Duodenal mucosa (tissue), 2 donors: Measurements from ENCODE around the gene CPTP.

ENCODE experiments used
- H3K27ac ChIP-seq: one replicate; pipeline ENCODE4 v1.7.0; 2013; ENCODE audit warnings: low read depth, low read length
- H3K27me3 ChIP-seq, 2 donors: one replicate each; pipeline ENCODE4 v1.7.0; 2013; ENCODE audit warnings: low read length in 2 of 2, control low read depth in 1 of 2; ENCODE audit not compliant: insufficient read depth in 2 of 2, control insufficient read depth in 1 of 2
- H3K36me3 ChIP-seq, 2 donors: one replicate each; pipeline ENCODE4 v1.7.0; 2013; ENCODE audit warnings: low read length in 2 of 2, control low read depth in 1 of 2; ENCODE audit not compliant: insufficient read depth in 2 of 2, control insufficient read depth in 1 of 2
- H3K4me1 ChIP-seq, 2 donors: one replicate each; pipeline ENCODE4 v1.7.0; 2013; ENCODE audit warnings: low read length in 2 of 2, control low read depth in 1 of 2; ENCODE audit not compliant: insufficient read depth in 2 of 2, control insufficient read depth in 1 of 2
- H3K4me3 ChIP-seq, 2 donors: one replicate each; pipeline ENCODE4 v1.7.0; 2013; ENCODE audit warnings: low read length in 2 of 2, low read depth in 1 of 2
- H3K9ac ChIP-seq, 2 donors: one replicate each; pipeline ENCODE4 v1.7.0; 2013; ENCODE audit warnings: low read length in 2 of 2, low read depth in 1 of 2
- H3K9me3 ChIP-seq, 2 donors: one replicate each; pipeline ENCODE4 v1.7.0; 2013; ENCODE audit warnings: low read length in 2 of 2, control low read depth in 1 of 2; ENCODE audit not compliant: control insufficient read depth in 1 of 2

The CPTP gene

GRCh38 chr1:1374589-1374928, 50.0 kb downstream of the CPTP start:
- Histone ChIP-seq H3K9ac (peak overlapping the region; percentile 79 to 89), H3K9me3 (no peaks in the 10 kb centered on the region), H3K27me3 (no peaks in the 10 kb centered on the region), H3K4me1 (peaks cover 18 to 33% of the 10 kb centered on the region in 2 donors), H3K27ac (peak overlapping the region; percentile 81), H3K36me3 (peaks cover 0 to 7% of the 10 kb centered on the region in 2 donors), H3K4me3 (peak overlapping the region; percentile 83 to 84)

DNA sequence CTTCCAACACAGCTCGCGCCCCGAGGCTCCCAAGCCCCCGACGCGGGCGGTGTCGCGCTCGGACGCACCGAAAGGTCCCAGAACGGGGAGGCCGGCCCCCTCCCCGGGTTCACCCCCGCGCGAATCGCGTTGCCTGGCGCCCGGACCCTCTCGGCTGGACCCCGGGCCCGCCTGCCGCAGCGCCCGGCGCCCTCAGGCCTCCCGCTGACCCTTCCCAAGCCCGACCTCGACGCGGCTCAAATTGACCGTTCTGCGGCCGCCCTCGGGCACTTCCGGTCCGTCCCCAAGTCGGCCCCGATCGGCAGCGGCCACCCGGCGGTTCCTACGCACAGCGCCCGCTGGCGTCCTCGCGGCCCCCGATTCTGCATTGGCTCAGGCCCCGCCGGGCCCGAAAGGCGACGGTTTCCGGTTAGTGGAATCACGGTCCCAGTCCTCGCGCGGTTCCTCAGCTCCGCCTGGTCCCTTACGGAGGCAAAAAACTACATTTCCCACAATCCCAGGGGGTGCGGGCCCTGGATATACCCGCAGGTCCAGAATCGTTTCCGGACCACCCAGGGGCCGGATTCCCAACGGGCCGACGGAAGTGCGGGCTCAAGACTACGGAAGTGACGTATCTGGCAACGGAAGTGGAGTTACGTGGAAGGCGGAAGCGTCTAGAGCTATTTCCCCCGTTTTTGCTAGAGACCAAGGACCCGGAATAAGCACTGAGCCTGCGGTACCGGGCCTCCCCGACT, 50.5 kb downstream of the CPTP start, which contains the start of gene AURKAIP1:
Gene AURKAIP1, minus strand, starts transcription at position 279 of the 734 bp plus-strand sequence. CDS start 451 bp downstream, outside the sequence.
- Histone ChIP-seq H3K36me3 (peaks cover 0 to 7% of the 10 kb centered on the region in 2 donors), H3K9ac (peak within 1 kb of the TSS; percentile 79 to 89), H3K9me3 (no peaks in the 10 kb centered on the region), H3K4me3 (peak within 1 kb of the TSS; percentile 83 to 84), H3K27ac (peak within 1 kb of the TSS; percentile 81), H3K27me3 (no peaks in the 10 kb centered on the region), H3K4me1 (peaks cover 18 to 33% of the 10 kb centered on the region in 2 donors)

DNA sequence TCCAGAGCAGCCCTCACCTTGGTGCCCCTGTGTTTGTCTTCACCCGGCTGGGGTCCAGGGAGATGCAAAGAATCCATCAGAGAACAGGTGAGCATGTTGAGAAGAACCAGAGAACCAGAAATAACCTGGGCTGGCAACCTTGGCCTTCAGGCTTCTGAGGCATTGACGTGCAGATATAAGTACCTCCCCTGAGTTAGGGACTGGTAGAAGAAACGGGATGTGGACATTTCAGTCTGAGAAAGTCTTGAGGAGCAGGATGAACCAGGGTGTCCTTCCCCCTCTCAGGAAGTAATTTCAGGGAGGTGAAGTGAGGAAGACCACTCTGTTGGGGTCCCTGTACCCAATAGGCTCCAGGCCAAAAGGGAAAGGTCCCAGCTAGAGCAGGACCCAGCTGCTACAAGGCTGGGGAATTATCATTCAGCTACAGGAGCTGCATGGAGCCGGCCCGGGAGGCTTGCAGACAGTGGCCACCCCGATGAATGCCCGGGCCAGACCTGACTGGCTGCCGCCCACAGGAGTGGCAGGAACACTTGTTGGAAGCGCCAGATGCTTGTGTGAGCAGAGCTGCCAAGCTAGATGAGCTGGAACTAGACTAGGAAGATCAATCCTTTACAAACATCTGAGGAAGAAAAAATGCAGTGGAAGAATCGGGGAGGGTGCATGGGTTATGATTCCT, 52.1 kb downstream of the CPTP start:
- no peak overlapping the region for H3K4me3 ChIP-seq
- peaks cover 0 to 7% of the 10 kb centered on the region in 2 donors for H3K36me3 ChIP-seq
- H3K4me1 ChIP-seq: peaks cover 14 to 28% of the 10 kb centered on the region in 2 donors
- no peaks in the 10 kb centered on the region for H3K27me3 ChIP-seq
- H3K27ac ChIP-seq: no peak overlapping the region
- no peaks in the 10 kb centered on the region for H3K9me3 ChIP-seq
- no peak overlapping the region for H3K9ac ChIP-seq

DNA sequence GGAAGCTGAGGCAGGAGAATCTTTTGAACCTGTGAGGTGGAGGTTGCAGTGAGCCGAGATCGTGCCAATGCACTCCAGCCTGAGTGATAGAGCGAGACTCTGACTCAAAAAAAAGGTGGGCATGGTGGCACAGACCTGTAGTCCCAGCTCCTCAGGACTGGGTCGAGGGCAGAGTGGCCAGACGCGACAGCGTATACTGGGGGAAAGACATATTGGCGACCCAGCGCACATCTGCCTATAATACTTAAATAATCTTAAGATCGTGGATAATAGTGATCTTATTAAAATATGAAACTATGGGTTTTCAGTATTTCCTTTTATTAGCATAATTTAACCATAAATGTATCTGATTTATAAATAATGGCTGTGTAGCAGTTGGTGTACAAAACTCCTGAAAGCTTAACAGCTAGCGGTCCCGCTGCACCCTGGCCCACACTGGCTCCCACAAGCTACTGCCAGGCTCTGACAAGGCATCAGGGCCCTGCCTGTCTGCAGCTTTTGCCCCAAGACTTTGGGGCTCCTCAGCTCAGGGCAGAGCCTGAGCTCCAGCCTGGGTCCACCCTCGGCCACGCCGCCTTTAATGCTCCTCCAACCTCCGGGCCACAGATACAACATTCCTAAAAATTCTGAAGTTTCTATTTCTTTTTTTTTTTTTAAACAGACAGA, 53.1 kb downstream of the CPTP start:
- Histone ChIP-seq H3K27me3 (no peaks in the 10 kb centered on the region), H3K4me1 (peaks cover 9 to 20% of the 10 kb centered on the region in 2 donors), H3K9me3 (no peaks in the 10 kb centered on the region), H3K27ac (no peak overlapping the region), H3K36me3 (peaks cover 0 to 7% of the 10 kb centered on the region in 2 donors), H3K9ac (no peak overlapping the region), H3K4me3 (no peak overlapping the region)
